ENCODE measurements around the gene GPR107.

The GPR107 gene

GRCh38 chr9:130158001-130158400 is 104.3 kb downstream of the GPR107 start:
- TF ChIP-seq GATA2 (IDR thresholded peaks at IDR 0.05; ENCODE audit: low read depth, low read length) (no peak), GATA3 (IDR thresholded peaks at IDR 0.05; ENCODE audit: low read depth, low read length) (no peak)

- TF ChIP-seq GATA2 (IDR thresholded peaks at IDR 0.05; ENCODE audit: low read depth, low read length) (no peak), GATA3 (IDR thresholded peaks at IDR 0.05; ENCODE audit: low read depth, low read length) (no peak)
These were observed 105.4 kb downstream of the GPR107 start for GRCh38 chr9:130159057-130159456.

GRCh38 chr9:130159915-130160670 is 106.4 kb downstream of the GPR107 start:
- no peak for TF ChIP-seq GATA2 (IDR thresholded peaks at IDR 0.05; ENCODE audit: low read depth, low read length)
- TF ChIP-seq GATA3 (IDR thresholded peaks at IDR 0.05; ENCODE audit: low read depth, low read length) = no peak

GRCh38 chr9:130160862-130161470 is 107.3 kb downstream of the GPR107 start:
- TF ChIP-seq GATA2 (IDR thresholded peaks at IDR 0.05; ENCODE audit: low read depth, low read length) (no peak), GATA3 (IDR thresholded peaks at IDR 0.05; ENCODE audit: low read depth, low read length) (no peak)

GRCh38 chr9:130165579-130165978 is 111.9 kb downstream of the GPR107 start:
- TF ChIP-seq GATA3 (IDR thresholded peaks at IDR 0.05; ENCODE audit: low read depth, low read length) (no peak), GATA2 (IDR thresholded peaks at IDR 0.05; ENCODE audit: low read depth, low read length) (no peak)

- TF ChIP-seq GATA3 (IDR thresholded peaks at IDR 0.05; ENCODE audit: low read depth, low read length) = no peak
- TF ChIP-seq GATA2 (IDR thresholded peaks at IDR 0.05; ENCODE audit: low read depth, low read length) = no peak
These were observed 112.7 kb downstream of the GPR107 start for GRCh38 chr9:130166399-130166798.

- TF ChIP-seq GATA2 (IDR thresholded peaks at IDR 0.05; ENCODE audit: low read depth, low read length) (no peak), GATA3 (IDR thresholded peaks at IDR 0.05; ENCODE audit: low read depth, low read length) (no peak)
These were observed 114.2 kb downstream of the GPR107 start for GRCh38 chr9:130167927-130168326.

GRCh38 chr9:130171226-130172148 is 117.8 kb downstream of the GPR107 start:
- TF ChIP-seq GATA3 (IDR thresholded peaks at IDR 0.05; ENCODE audit: low read depth, low read length) (no peak), GATA2 (IDR thresholded peaks at IDR 0.05; ENCODE audit: low read depth, low read length) (no peak)

- TF ChIP-seq GATA2 (IDR thresholded peaks at IDR 0.05; ENCODE audit: low read depth, low read length) (no peak), GATA3 (IDR thresholded peaks at IDR 0.05; ENCODE audit: low read depth, low read length) (no peak)
These were observed 118.6 kb downstream of the GPR107 start, which contains the start of gene NCS1 for GRCh38 chr9:130172161-130172857. Gene NCS1 (plus strand): TSS chr9:130172404. CDS start chr9:130172664, 260 bp downstream.

- no peak for TF ChIP-seq GATA2 (IDR thresholded peaks at IDR 0.05; ENCODE audit: low read depth, low read length)
- TF ChIP-seq GATA3 (IDR thresholded peaks at IDR 0.05; ENCODE audit: low read depth, low read length) = no peak
These were observed 119.4 kb downstream of the GPR107 start for GRCh38 chr9:130172858-130173665.

- no peak for TF ChIP-seq GATA2 (IDR thresholded peaks at IDR 0.05; ENCODE audit: low read depth, low read length)
- TF ChIP-seq GATA3 (IDR thresholded peaks at IDR 0.05; ENCODE audit: low read depth, low read length) = no peak
These were observed 119.9 kb downstream of the GPR107 start for GRCh38 chr9:130173666-130173983.

GRCh38 chr9:130174025-130174424 is 120.3 kb downstream of the GPR107 start:
- no peak for TF ChIP-seq GATA2 (IDR thresholded peaks at IDR 0.05; ENCODE audit: low read depth, low read length)
- TF ChIP-seq GATA3 (IDR thresholded peaks at IDR 0.05; ENCODE audit: low read depth, low read length) = no peak

- TF ChIP-seq GATA3 (IDR thresholded peaks at IDR 0.05; ENCODE audit: low read depth, low read length) (no peak), GATA2 (IDR thresholded peaks at IDR 0.05; ENCODE audit: low read depth, low read length) (no peak)
These were observed 121.2 kb downstream of the GPR107 start for GRCh38 chr9:130174920-130175321.
